SK-N-SH (cell line): ENCODE results near the gene DLEC1. TPM values are rescaled to one million over a fixed set of nuclear protein-coding genes. Genes with fewer than 3 reads are reported as not detected.

Source experiments
- CTCF ChIA-PET: fragments of 300-600, 350-600 bp; formaldehyde crosslinking; extraction: SDS; loops from one replicate; lab custom pipeline; 2021; lab: Yijun Ruan, JAX
- POLR2A ChIA-PET: fragments of 350-600 bp; sonication (Branson Sonifier 250); formaldehyde crosslinking; extraction: SDS; loops from one replicate; lab custom pipeline; 2020; ENCODE audit warnings: antibody characterized with exemption, inconsistent platforms; lab: Yijun Ruan, JAX
- DNase-seq: peaks from one replicate; pipeline ENCODE4 v3.0.0; 2012
- H2AFZ ChIP-seq: fragments of 200-600 bp; sonication (generic); 2 replicates; pipeline ENCODE4 v1.8.1; 2016; ENCODE audit warnings: antibody characterized with exemption, mild to moderate bottlenecking, low read depth
- H3F3A ChIP-seq: fragments of 200-600 bp; sonication (generic); replicated peaks from 2 replicates; pipeline ENCODE3; 2016; ENCODE audit warnings: antibody characterized with exemption, mild to moderate bottlenecking; ENCODE audit not compliant: insufficient read depth
- H3K27ac ChIP-seq, 2 experiments: fragments of 200-500 bp in 1 of 2; fragments of 200-600 bp in 1 of 2; sonication (Bioruptor generic) in 1 of 2; sonication (generic), shearing (Covaris generic) in 1 of 2; 2 replicates each; pipeline versions ENCODE4 v1.5.1 to v1.6.1; 2014 to 2016; ENCODE audit warnings: low read depth in 2 of 2, inconsistent platforms in 1 of 2, low read length in 1 of 2, mild to moderate bottlenecking in 1 of 2, mixed read lengths in 1 of 2
- H3K27me3 ChIP-seq: fragments of 200-600 bp; sonication (generic), shearing (Covaris generic); 2 replicates; pipeline ENCODE4 v1.6.1; 2016; ENCODE audit warnings: mixed run types; ENCODE audit not compliant: insufficient read depth
- H3K36me3 ChIP-seq, 2 experiments: fragments of 200-500 bp in 1 of 2; fragments of 200-600 bp in 1 of 2; sonication (Bioruptor generic) in 1 of 2; sonication (generic) in 1 of 2; replicated peaks in 1 of 2; 2 replicates each; pipeline versions ENCODE3 to v1.5.1; 2014 to 2016; ENCODE audit warnings: low read length in 1 of 2, mild to moderate bottlenecking in 1 of 2; ENCODE audit not compliant: insufficient read depth in 2 of 2, control insufficient read depth in 1 of 2
- H3K4me1 ChIP-seq, 2 experiments: fragments of 200-500 bp in 1 of 2; fragments of 200-600 bp in 1 of 2; sonication (Bioruptor generic) in 1 of 2; sonication (generic), shearing (Covaris generic) in 1 of 2; 2 replicates each; pipeline versions ENCODE4 v1.5.1 to v1.6.1; 2014 to 2016; ENCODE audit warnings: low read depth in 1 of 2, low read length in 1 of 2, mixed run types in 1 of 2; ENCODE audit not compliant: insufficient read depth in 2 of 2, control insufficient read depth in 1 of 2
- H3K4me2 ChIP-seq: fragments of 200-600 bp; sonication (generic), shearing (Covaris generic); 2 replicates; pipeline ENCODE4 v1.6.1; 2017; ENCODE audit warnings: mixed run types
- H3K4me3 ChIP-seq, 2 experiments: fragments of 200-500 bp in 1 of 2; fragments of 200-600 bp in 1 of 2; sonication (Bioruptor generic) in 1 of 2; sonication (generic), shearing (Covaris generic) in 1 of 2; 2 replicates each; pipeline versions ENCODE4 v1.5.1 to v1.8.1; 2014 to 2016; ENCODE audit warnings: low read depth in 2 of 2, inconsistent platforms in 1 of 2, low read length in 1 of 2, mild to moderate bottlenecking in 1 of 2, mixed read lengths in 1 of 2, moderate library complexity in 1 of 2
- H3K79me2 ChIP-seq: fragments of 200-600 bp; sonication (generic); 2 replicates; pipeline ENCODE4 v1.8.1; 2017; ENCODE audit warnings: mild to moderate bottlenecking; ENCODE audit not compliant: insufficient read depth
- H3K9ac ChIP-seq: fragments of 200-600 bp; sonication (generic); 2 replicates; pipeline ENCODE4 v1.6.1; 2017; ENCODE audit warnings: mixed run types
- H3K9me2 ChIP-seq: fragments of 200-600 bp; sonication (generic); 2 replicates; pipeline ENCODE4 v1.6.1; 2017; ENCODE audit warnings: mixed run types
- H3K9me3 ChIP-seq: fragments of 200-600 bp; sonication (generic); 2 replicates; pipeline ENCODE4 v1.6.1; 2017; ENCODE audit warnings: mixed run types, mild to moderate bottlenecking, moderate library complexity
- H4K20me1 ChIP-seq: fragments of 200-600 bp; sonication (generic); 2 replicates; pipeline ENCODE4 v1.6.1; 2017; ENCODE audit warnings: mild to moderate bottlenecking, mixed run types; ENCODE audit not compliant: insufficient read depth
- EZH2phosphoT487 ChIP-seq: fragments of 200-600 bp; sonication (generic); IDR thresholded peaks from 2 replicates; pipeline ENCODE4 v1.6.1; 2017; ENCODE audit warnings: low read depth, mixed run types, mild to moderate bottlenecking, antibody characterized with exemption, moderate library complexity, borderline replicate concordance
- FOSL2 ChIP-seq: IDR thresholded peaks from 2 replicates; pipeline ENCODE4 v1.4.0; 2012; ENCODE audit warnings: low read depth, mild to moderate bottlenecking, moderate library complexity, borderline replicate concordance
- GABPA ChIP-seq: IDR thresholded peaks from 2 replicates; pipeline ENCODE4 v1.4.0; 2012; ENCODE audit warnings: low read depth, mild to moderate bottlenecking
- JUND ChIP-seq: IDR thresholded peaks from 2 replicates; pipeline ENCODE4 v1.4.0; 2012
- TCF12 ChIP-seq: IDR thresholded peaks from 2 replicates; pipeline ENCODE4 v1.4.0; 2012
- YY1 ChIP-seq: IDR thresholded peaks from 2 replicates; pipeline ENCODE4 v1.4.0; 2012; ENCODE audit warnings: low read depth, mild to moderate bottlenecking
- WGBS: methylation state at CpG from one replicate; pipeline ENCODE4 v1.1.6; 2017; ENCODE audit warnings: low lambda C conversion rate; 5-methylcytosine and 5-hydroxymethylcytosine counted together
- polyA plus RNA-seq, 3 experiments: library from polyadenylated mRNA; depleted of rRNA; stranded (reverse); fragments of >200 nt; gene quantifications; 2 replicates each; pipeline ENCODE4 v1.2.3, GENCODE V29; 2012
- TF ChIP-seq, protein P1 (sequence below): fragments of 150-350 bp; IDR thresholded peaks from 2 replicates; pipeline ENCODE4 v1.6.1; 2017; ENCODE audit warnings: antibody characterized with exemption, low read length, low read depth, borderline replicate concordance
- TF ChIP-seq, protein P2 (sequence below): fragments of 200-600 bp; sonication (generic); IDR thresholded peaks from 2 replicates; pipeline ENCODE4 v1.6.1; 2017; ENCODE audit warnings: antibody characterized with exemption, mild to moderate bottlenecking, moderate library complexity
- TF ChIP-seq, protein P3 (sequence below): IDR thresholded peaks from 2 replicates; pipeline ENCODE4 v1.4.0; 2012; ENCODE audit warnings: low read depth, borderline replicate concordance

DLEC1 gene
- polyA plus RNA-seq, 1 of the 3 experiments (the other 2 are of a cell fraction): 0.02 TPM

DNA sequence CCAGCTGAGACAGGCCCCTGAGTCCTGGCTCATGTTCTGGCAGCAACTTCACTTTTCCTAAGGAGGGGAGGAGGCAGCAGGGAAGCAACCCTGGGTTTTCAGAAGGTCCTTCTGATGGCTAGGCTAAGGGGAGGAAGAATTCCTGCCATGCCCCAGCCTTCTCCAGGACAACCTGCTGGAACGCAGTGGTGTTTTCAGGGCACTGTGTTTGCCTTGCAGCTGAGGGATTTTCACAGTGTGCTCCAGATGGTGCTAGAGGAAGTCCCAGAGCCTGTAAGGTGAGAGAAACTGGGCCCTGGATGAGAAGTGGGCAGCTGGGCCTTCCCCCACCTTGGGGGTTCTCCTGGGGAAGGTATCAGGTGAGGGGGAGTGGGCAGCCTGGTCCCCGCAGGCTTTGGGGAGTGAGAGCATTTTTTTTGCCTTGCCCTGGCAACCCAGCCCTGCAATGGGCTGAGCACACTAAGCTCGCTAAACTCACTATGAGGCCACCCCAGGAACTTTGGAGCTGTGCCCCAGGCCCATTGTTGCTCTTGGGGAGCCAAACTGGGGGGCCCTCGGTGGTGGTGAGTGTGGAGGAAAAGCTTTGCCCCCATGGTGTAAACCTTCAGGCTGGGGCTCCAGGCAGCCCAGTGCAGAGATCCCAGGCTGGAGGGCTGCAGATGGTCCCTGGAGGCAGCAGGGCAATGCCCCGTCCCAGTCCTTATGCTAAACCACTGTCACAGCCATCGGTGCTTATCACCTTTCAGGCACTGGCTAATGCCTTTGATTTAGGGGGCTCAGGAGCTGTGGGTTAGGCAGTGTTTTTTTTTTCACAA, 56.9 kb downstream of the DLEC1 start (continued):
- TF ChIP-seq, protein P1, sequence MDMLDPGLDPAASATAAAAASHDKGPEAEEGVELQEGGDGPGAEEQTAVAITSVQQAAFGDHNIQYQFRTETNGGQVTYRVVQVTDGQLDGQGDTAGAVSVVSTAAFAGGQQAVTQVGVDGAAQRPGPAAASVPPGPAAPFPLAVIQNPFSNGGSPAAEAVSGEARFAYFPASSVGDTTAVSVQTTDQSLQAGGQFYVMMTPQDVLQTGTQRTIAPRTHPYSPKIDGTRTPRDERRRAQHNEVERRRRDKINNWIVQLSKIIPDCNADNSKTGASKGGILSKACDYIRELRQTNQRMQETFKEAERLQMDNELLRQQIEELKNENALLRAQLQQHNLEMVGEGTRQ: no peak
- TF ChIP-seq, all 33 proteins: peak for 0

DNA sequence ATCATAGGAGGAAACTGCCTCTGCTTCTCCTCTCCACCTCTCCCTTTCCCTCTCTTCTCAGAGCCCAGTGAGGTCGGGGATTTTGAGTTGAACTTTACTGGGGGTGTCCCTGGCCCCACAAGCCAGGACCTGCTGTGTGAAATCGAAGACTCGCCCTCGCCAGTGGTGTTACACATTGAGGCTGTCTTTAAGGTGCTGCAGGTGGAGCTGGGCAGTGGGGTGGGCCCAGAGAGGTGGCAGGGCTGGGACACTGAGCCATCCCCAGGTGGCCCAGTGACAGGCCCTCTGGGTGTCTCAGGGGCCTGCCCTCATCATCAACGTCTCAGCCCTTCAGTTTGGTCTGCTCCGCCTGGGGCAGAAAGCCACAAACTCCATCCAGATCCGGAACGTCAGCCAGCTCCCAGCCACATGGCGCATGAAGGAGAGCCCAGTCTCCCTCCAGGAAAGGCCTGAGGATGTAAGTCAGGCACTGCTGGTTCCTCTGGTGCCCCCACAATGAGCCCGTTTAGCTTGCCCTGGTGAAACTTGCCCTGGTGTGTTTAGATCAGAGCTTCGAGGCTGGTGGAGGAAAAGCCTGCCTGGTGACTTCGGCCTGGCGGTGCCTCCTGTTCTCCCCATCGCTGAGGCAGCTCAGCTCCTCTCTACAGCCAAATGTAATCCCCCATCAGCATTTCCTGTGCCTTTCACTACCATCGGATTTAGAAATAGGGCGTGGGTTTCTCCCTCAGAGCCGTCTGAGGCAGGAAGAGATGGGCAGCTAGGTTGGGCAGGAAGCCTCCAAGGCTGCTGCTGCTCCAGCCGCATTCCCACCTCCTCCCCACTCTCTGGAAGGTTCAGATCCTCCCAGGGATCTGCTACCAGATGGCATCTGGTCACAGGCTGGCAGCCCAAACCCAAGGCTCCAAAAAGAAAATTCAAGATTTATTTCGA, 58.7 kb downstream of the DLEC1 start:
- Histone ChIP-seq H3K9ac (no peak overlapping the region), H3K27me3 (peaks cover 13% of the 10 kb centered on the region; the same call in 1 of the 2 replicates), H3K27ac (no peak overlapping the region), H3K4me2 (no peak overlapping the region), H3K9me2 (no peaks in the 10 kb centered on the region), H3K9me3 (no peaks in the 10 kb centered on the region), H3K4me1 (no peaks in the 10 kb centered on the region), H2AFZ (no peak overlapping the region), H4K20me1 (no peaks in the 10 kb centered on the region), H3K4me3 (no peak overlapping the region), H3K79me2 (no peaks in the 10 kb centered on the region), H3F3A (no peaks in the 10 kb centered on the region), H3K36me3 (no peaks in the 10 kb centered on the region)
- TF ChIP-seq, protein P2, sequence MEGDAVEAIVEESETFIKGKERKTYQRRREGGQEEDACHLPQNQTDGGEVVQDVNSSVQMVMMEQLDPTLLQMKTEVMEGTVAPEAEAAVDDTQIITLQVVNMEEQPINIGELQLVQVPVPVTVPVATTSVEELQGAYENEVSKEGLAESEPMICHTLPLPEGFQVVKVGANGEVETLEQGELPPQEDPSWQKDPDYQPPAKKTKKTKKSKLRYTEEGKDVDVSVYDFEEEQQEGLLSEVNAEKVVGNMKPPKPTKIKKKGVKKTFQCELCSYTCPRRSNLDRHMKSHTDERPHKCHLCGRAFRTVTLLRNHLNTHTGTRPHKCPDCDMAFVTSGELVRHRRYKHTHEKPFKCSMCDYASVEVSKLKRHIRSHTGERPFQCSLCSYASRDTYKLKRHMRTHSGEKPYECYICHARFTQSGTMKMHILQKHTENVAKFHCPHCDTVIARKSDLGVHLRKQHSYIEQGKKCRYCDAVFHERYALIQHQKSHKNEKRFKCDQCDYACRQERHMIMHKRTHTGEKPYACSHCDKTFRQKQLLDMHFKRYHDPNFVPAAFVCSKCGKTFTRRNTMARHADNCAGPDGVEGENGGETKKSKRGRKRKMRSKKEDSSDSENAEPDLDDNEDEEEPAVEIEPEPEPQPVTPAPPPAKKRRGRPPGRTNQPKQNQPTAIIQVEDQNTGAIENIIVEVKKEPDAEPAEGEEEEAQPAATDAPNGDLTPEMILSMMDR: no peak
- TF ChIP-seq YY1 (no peak), FOSL2 (no peak), TCF12 (no peak), JUND (no peak), EZH2phosphoT487 (no peak), GABPA (no peak)
- TF ChIP-seq, protein P3, sequence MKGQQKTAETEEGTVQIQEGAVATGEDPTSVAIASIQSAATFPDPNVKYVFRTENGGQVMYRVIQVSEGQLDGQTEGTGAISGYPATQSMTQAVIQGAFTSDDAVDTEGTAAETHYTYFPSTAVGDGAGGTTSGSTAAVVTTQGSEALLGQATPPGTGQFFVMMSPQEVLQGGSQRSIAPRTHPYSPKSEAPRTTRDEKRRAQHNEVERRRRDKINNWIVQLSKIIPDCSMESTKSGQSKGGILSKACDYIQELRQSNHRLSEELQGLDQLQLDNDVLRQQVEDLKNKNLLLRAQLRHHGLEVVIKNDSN: no peak
- TF ChIP-seq, protein P1: no peak
- ChIA-PET CTCF (interaction anchor here (1.0 to 1.2 kb wide), 5 partner anchors 9 to 249 kb away, joined by 3 to 4 read pairs (median 3); partner anchors contain the start of gene XYLB), POLR2A (interaction anchor here (0.8 kb wide), 1 partner anchor 11 kb away, joined by 3 read pairs; no protein-coding TSS in a partner anchor)
- 53% methylated on average over 14 of the region's 19 CpGs for WGBS
- DNase-seq: no peak
